Spinal cord (tissue), 10 donors: Measurements from ENCODE around the gene NYAP1. TPM values are rescaled to one million over a fixed set of nuclear protein-coding genes. Genes with fewer than 3 reads are reported as not detected.

Source experiments
- DNase-seq, 6 donors: peaks; one replicate each; pipeline versions ENCODE4 v3.0.0 to v3.0.0-alpha.2; 2013 to 2015; ENCODE audit warnings: low spot score in 6 of 6, low read depth in 4 of 6
- H3K27ac ChIP-seq: one replicate; pipeline ENCODE4 v1.5.1; 2013; ENCODE audit warnings: low read depth, low read length, control low read depth
- H3K27me3 ChIP-seq: one replicate; pipeline ENCODE4 v1.6.1; 2013; ENCODE audit warnings: low read length; ENCODE audit not compliant: control insufficient read depth, insufficient read depth
- H3K36me3 ChIP-seq: one replicate; pipeline ENCODE4 v1.6.1; 2013; ENCODE audit warnings: low read length; ENCODE audit not compliant: control insufficient read depth, insufficient read depth
- H3K4me1 ChIP-seq: one replicate; pipeline ENCODE4 v1.6.1; 2013; ENCODE audit warnings: low read length; ENCODE audit not compliant: control insufficient read depth, insufficient read depth
- H3K4me3 ChIP-seq: one replicate; pipeline ENCODE4 v1.5.1; 2013; ENCODE audit warnings: low read depth, low read length, control low read depth
- H3K9me3 ChIP-seq: one replicate; pipeline ENCODE4 v1.6.1; 2013; ENCODE audit warnings: low read length; ENCODE audit not compliant: control insufficient read depth, insufficient read depth
- WGBS: methylation state at CpG from one replicate; pipeline ENCODE4 v1.1.5; 2013; ENCODE audit warnings: missing lambda C conversion rate; ENCODE audit not compliant: insufficient coverage; 5-methylcytosine and 5-hydroxymethylcytosine counted together
- polyA plus RNA-seq, 2 donors: library from polyadenylated mRNA; unstranded; fragments of 120-200 nt; gene quantifications; one replicate each; pipeline ENCODE4 v1.2.1, GENCODE V29; 2013; ENCODE audit not compliant: insufficient read length in 2 of 2
- total RNA-seq, 2 donors: library from RNA; depleted of rRNA in 1 of 2; stranded (reverse); fragments of 120-200 nt in 1 of 2; fragments of >200 nt in 1 of 2; gene quantifications; one replicate each; pipeline versions ENCODE4 v1.2.3 to v1.2.4, GENCODE V29; 2013 to 2014
- donor health status: healthy.

The NYAP1 gene
- total and polyA plus RNA-seq, 4 donors: 12.0 to 63.4 (median 37.4) TPM

- H3K4me1 ChIP-seq: peaks cover 59% of the 10 kb centered on the region
- WGBS: 0% methylated on average over 23 of the region's 27 CpGs
- DNase-seq: peak in 5 of 6 donors; percentile 83 to 97 (median 88)
- no peaks in the 10 kb centered on the region for H3K9me3 ChIP-seq
- H3K27ac ChIP-seq: peak within 1 kb of the TSS; percentile 87
- no peaks in the 10 kb centered on the region for H3K27me3 ChIP-seq
- peaks cover 34% of the 10 kb centered on the region for H3K36me3 ChIP-seq
- peak within 1 kb of the TSS; percentile 97 for H3K4me3 ChIP-seq
Observed at GRCh38 chr7:100478958-100479660, 4.6 kb upstream of the NYAP1 start, which contains the start of gene TSC22D4. Gene TSC22D4 (minus strand): TSS chr7:100479214. CDS start chr7:100478038, 1,176 bp downstream.

- H3K4me3 ChIP-seq: no peak overlapping the region
- 75% methylated on average over 1 of the region's 1 CpG for WGBS
- peaks cover 30% of the 10 kb centered on the region for H3K36me3 ChIP-seq
- no peaks in the 10 kb centered on the region for H3K27me3 ChIP-seq
- H3K27ac ChIP-seq: no peak overlapping the region
- H3K4me1 ChIP-seq: peaks cover 62% of the 10 kb centered on the region
- H3K9me3 ChIP-seq: no peaks in the 10 kb centered on the region
- DNase-seq: no peak
Observed at GRCh38 chr7:100481466-100481865, 2.3 kb upstream of the NYAP1 start.

- no peak for DNase-seq
- Histone ChIP-seq H3K36me3 (peaks cover 31% of the 10 kb centered on the region), H3K4me1 (peaks cover 57% of the 10 kb centered on the region), H3K9me3 (no peaks in the 10 kb centered on the region), H3K4me3 (peak overlapping the region; percentile 52), H3K27ac (no peak overlapping the region), H3K27me3 (no peaks in the 10 kb centered on the region)
- 44% methylated on average over 14 of the region's 14 CpGs for WGBS
Observed at GRCh38 chr7:100482728-100483089, 1.0 kb upstream of the NYAP1 start.

GRCh38 chr7:100483090-100483721 lies 521 bp upstream of the NYAP1 start:
- H3K27ac ChIP-seq: no peak overlapping the region
- no peaks in the 10 kb centered on the region for H3K27me3 ChIP-seq
- H3K36me3 ChIP-seq: peaks cover 36% of the 10 kb centered on the region
- DNase-seq: peak in 2 of 6 donors; percentile 85 to 87
- no peaks in the 10 kb centered on the region for H3K9me3 ChIP-seq
- H3K4me3 ChIP-seq: peak overlapping the region; percentile 52
- H3K4me1 ChIP-seq: peaks cover 52% of the 10 kb centered on the region
- under 1% methylated on average over 79 of the region's 79 CpGs for WGBS

- no peak for DNase-seq
- Histone ChIP-seq H3K27me3 (no peaks in the 10 kb centered on the region), H3K4me1 (peaks cover 56% of the 10 kb centered on the region), H3K9me3 (no peaks in the 10 kb centered on the region), H3K4me3 (peak overlapping the region; percentile 83), H3K36me3 (peaks cover 43% of the 10 kb centered on the region), H3K27ac (no peak overlapping the region)
- WGBS: 61% methylated on average over 4 of the region's 6 CpGs
Observed at GRCh38 chr7:100484673-100485045, 932 bp downstream of the NYAP1 start.

GRCh38 chr7:100485471-100485876 lies 1.7 kb downstream of the NYAP1 start:
- no peak overlapping the region for H3K27ac ChIP-seq
- H3K9me3 ChIP-seq: no peaks in the 10 kb centered on the region
- no peak overlapping the region for H3K4me3 ChIP-seq
- no peak for DNase-seq
- peaks cover 46% of the 10 kb centered on the region for H3K36me3 ChIP-seq
- WGBS: 71% methylated on average over 1 of the region's 4 CpGs
- H3K4me1 ChIP-seq: peaks cover 63% of the 10 kb centered on the region
- H3K27me3 ChIP-seq: no peaks in the 10 kb centered on the region

- 86% methylated on average over 3 of the region's 5 CpGs for WGBS
- no peaks in the 10 kb centered on the region for H3K9me3 ChIP-seq
- no peak overlapping the region for H3K27ac ChIP-seq
- H3K4me3 ChIP-seq: no peak overlapping the region
- DNase-seq: no peak
- H3K4me1 ChIP-seq: peaks cover 70% of the 10 kb centered on the region
- peaks cover 53% of the 10 kb centered on the region for H3K36me3 ChIP-seq
- no peaks in the 10 kb centered on the region for H3K27me3 ChIP-seq
Observed at GRCh38 chr7:100486111-100486636, 2.4 kb downstream of the NYAP1 start.

- H3K27ac ChIP-seq: no peak overlapping the region
- peak in 2 of 6 donors; percentile 64 to 74 for DNase-seq
- 71% methylated on average over 24 of the region's 30 CpGs for WGBS
- H3K36me3 ChIP-seq: peaks cover 60% of the 10 kb centered on the region
- peaks cover 75% of the 10 kb centered on the region for H3K4me1 ChIP-seq
- no peak overlapping the region for H3K4me3 ChIP-seq
- no peaks in the 10 kb centered on the region for H3K9me3 ChIP-seq
- no peaks in the 10 kb centered on the region for H3K27me3 ChIP-seq
Observed at GRCh38 chr7:100486753-100487446, 3.2 kb downstream of the NYAP1 start.

GRCh38 chr7:100488333-100489095 lies 4.8 kb downstream of the NYAP1 start:
- DNase-seq: no peak
- no peak overlapping the region for H3K4me3 ChIP-seq
- peaks cover 72% of the 10 kb centered on the region for H3K36me3 ChIP-seq
- H3K27me3 ChIP-seq: no peaks in the 10 kb centered on the region
- no peak overlapping the region for H3K27ac ChIP-seq
- H3K9me3 ChIP-seq: no peaks in the 10 kb centered on the region
- 86% methylated on average over 33 of the region's 44 CpGs for WGBS
- H3K4me1 ChIP-seq: peaks cover 80% of the 10 kb centered on the region
